Activated CD4-positive, alpha-beta T cell treated with anti-CD3 and anti-CD28 coated beads for 1 hour (primary cell): ENCODE data around the gene KLF7.
"Not testable (repeated sequence)": the region's sequence is repeated elsewhere in the genome, so short reads cannot be mapped to it uniquely, and the experiment has no call there.

ENCODE experiments used
- DNase-seq: peaks from one replicate; pipeline ENCODE4 v3.0.0-alpha.2; 2020

KLF7 gene

GRCh38 chr2:207049122-207049521, 116.6 kb downstream of the KLF7 start:
- no peak for DNase-seq

- DNase-seq: no peak
Measured at GRCh38 chr2:207048416-207048815, 117.3 kb downstream of the KLF7 start.

GRCh38 chr2:207046724-207047123, 119.0 kb downstream of the KLF7 start:
- DNase-seq: no peak

- DNase-seq: no peak
Measured at GRCh38 chr2:207045531-207045930, 120.2 kb downstream of the KLF7 start.

- no peak for DNase-seq
Measured at GRCh38 chr2:207044379-207045362, 121.1 kb downstream of the KLF7 start.

- DNase-seq: no peak
Measured at GRCh38 chr2:207042841-207043240, 122.9 kb downstream of the KLF7 start.

- DNase-seq: no peak
Measured at GRCh38 chr2:207041786-207042554, 123.8 kb downstream of the KLF7 start.

- no peak for DNase-seq
Measured at GRCh38 chr2:207041279-207041678, 124.5 kb downstream of the KLF7 start.

- DNase-seq: no peak
Measured at GRCh38 chr2:207040696-207041095, 125.1 kb downstream of the KLF7 start.

GRCh38 chr2:207039225-207039624, 126.5 kb downstream of the KLF7 start:
- no peak for DNase-seq

- no peak for DNase-seq
Measured at GRCh38 chr2:207038299-207038698, 127.4 kb downstream of the KLF7 start.

GRCh38 chr2:207037896-207038295, 127.9 kb downstream of the KLF7 start:
- no peak for DNase-seq

- not testable (repeated sequence) for DNase-seq
Measured at GRCh38 chr2:207037023-207037422, 128.7 kb downstream of the KLF7 start.

- no peak for DNase-seq
Measured at GRCh38 chr2:207035875-207036274, 129.9 kb downstream of the KLF7 start.

GRCh38 chr2:207032490-207032889, 133.3 kb downstream of the KLF7 start:
- no peak for DNase-seq
